ELF-1 (cell line): ENCODE data around the gene SSTR1.
A peak's percentile ranks its signal among the peaks of the same experiment; 100 is the strongest.

ENCODE experiments used
- DNase-seq: peaks from one replicate; pipeline ENCODE4 v3.0.0-alpha.2; 2016; ENCODE audit warnings: low read depth, low spot score

The SSTR1 gene

DNA sequence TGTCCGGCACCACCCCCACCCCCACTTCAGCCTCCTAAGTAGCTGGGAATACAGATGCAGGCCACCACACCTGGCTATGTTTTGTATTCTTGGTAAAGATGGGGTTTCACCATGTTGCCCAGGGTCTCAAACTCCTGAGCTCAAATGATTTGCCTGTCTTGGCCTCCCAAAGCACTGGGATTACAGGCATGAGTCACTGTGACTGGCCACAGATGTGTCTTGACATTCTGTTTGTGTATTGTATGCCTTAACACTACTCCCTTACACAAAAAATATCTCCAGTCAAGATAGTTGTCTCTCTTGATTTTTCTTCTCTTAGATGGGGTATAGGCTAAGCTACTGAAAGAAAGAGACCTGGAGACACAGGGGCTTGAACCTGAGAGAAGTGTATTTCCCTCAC, 30.6 kb downstream of the SSTR1 start:
- DNase-seq = no peak

DNA sequence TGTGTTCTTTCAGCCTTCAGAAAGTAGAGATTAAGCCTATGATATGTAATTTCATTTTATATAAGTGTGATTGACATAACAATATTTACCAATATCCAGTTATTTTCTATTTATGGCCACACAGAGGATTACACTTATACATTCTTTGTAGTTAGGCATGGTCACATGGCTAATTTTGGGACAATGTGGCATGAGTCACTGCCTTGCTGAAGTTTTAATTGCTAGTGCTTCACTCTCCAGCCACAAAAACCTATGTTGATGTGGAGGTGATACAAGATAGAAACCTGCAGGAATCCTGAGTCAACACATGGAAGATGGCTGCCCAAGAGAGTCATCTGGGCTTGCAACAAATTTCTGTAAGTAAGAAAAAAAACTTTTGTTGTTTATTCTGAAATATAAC, 31.2 kb downstream of the SSTR1 start:
- DNase-seq = no peak

DNA sequence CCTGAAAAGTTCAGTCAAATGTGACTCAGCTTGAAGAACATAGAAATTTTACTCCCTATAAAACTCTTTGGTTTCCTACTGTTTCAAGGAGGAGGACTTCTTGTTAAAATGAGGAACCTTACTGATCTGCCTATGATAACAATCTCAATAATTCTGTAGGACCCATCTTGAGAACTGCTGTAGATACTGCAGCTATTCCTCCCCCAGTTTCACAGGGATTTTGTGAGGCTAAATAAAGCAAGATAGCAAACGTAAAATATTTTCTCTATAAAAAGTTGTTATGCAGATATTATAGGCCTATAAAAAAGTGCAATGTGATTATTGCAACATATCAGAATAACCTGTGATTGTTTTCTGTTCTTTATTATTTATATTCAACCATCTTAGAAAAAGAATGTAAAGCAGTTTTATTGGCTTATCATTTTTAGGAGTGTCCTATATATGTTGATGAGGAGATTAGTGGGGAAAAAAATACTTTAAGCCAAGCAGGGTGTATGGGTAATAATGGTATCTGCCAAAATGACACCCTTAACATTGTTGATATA, 36.1 kb downstream of the SSTR1 start:
- DNase-seq = no peak

DNA sequence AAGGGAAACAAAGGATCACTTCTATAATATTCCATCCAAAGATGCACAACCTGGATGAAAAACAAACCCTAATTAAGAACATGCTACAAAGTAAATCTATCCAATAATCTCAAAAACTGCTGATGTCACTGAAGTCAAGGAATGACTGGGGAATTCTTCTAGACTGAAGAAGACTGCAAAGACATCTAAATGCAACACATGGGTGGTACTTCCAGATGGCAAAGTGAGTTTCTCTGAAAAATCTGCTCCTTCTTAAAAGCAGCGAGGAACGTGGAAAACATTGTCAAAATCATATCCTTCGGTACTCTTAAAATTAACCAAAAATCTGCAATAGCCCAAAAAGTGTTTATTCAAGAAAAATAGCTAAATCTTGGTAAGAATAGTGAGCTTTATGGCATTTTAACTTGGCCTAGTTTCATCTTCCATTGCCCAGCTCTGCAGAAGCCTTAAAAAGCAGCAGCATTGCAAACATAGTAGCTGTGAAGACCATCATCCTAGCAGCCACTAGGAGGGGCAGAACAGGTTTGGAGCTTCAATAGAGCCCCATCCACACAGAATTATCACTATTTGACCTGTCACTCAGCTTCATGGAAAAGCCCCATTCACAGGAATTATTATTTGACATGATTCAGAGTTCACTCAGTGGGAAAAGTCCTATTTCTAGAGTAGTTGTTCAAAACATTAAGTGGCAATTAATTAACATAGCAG, 40.8 kb downstream of the SSTR1 start:
- peak; percentile 3 for DNase-seq

DNA sequence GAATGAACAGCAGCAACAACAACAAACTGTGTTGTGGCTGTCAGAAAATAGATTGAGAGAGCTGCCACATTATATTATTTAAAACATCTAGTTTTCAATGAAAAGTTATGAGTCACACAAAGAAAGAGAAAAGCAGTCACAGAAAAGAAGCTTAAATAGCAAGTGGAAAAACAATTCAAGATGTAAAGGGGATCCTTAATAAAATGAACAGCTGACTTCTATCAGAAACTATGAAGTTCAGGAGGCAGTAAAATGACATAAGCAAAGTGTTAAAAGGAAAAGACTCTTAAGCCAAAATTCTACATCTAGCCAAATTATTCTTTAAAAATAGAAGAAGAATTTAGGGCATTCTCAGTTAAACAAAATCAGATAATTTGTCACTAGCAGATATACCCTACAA, 42.6 kb downstream of the SSTR1 start:
- DNase-seq = no peak

DNA sequence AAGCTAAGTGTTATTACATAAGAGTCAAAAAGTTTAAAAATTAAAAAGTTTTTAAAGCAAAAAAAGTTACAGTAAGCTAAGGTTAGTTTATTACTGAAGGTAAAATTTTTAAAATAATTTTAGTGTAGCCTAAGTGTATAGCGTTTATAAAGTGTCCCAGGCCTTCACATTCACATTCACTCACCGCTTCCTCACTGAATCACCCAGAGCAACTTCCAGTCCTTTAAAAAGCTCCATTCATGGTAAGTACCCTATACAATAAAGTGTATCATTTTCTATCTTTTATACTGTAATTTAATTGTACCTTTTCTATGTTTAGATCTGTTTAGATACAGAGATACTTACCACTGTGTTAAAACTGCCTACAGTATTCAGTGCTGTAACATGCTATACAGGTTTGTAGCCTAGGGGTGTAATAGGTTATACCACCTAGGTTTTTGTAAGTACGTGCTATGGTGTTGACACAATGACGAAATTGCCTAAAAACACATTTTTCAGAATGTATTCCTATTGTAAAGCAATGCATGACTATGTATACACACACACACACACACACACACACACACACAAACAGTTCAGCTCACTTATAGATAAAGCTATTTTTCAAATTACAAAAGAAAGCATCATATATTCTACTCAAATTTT, 44.5 kb downstream of the SSTR1 start:
- no peak for DNase-seq

DNA sequence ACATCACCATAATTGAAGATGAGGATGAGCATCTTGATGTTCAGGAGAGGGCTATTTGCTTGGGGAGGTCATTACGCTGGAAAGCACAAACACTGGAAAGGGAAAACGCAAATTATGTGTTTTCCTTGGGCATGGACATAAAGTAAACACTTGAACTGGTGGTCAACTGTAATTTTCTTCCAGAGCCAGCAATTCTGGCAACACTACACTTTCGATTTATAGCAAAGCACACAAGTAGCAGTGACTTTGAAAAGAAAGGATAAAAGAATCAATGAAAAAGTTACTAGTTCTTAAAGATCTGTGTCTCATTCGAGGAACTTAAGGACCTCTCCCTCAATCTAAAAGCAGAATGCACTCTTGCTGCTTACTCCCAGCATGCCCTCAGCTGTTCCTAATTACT, 46.0 kb downstream of the SSTR1 start:
- no peak for DNase-seq

DNA sequence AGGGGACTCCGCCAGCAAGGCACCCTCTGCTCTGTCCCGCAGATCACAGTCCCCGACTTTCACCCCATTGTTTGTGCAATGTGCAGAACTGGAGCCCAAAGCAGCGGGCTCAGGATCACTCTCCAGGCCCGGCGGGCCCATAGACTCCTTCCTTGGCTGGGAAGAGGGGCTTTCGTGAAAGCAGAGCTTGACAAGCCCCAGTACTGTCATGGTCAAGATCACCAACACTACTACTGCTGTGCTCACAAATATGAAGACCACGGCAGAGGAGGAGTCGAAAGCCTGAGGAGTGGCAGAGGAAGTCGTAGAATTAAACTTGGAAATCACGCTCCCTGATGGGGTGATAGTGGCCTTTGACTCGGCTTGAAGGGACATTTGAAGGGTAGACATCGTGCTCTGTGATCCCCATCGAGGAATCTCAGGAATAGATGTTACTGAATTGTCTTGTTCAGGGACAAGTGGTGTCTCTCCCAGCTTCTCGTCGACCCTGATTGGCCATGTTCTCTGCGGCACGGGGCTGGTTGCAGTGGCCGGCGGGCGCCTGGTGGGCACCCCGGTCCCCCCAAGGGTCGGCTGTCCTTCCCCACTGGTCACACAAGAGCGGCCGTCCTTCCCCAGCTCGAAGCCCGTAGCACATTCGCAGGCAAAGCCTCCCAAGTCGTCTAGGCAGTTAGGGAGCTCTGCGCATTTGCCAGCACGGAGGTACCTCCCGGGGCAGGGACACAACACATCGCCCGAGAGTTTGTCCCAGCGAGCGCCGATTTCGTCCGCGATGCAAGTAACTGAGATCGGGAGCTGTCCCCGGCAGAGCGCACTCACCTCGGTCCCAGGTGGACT, 47.1 kb downstream of the SSTR1 start:
- peak; percentile 1 for DNase-seq

DNA sequence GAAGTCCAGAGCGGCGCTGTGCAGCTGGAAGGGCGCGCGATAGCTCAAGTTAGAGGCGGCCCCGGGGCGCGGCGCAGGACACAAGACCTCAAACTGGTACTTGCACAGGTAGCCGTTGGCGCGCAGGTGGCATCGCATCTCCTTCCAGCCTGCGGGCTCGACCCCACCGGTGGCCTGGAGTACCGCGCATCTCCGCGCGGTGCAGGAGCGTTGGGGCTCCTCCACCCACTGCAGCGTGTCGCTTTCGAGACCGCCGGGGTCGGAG, 47.6 kb downstream of the SSTR1 start:
- DNase-seq = peak; percentile 53

DNA sequence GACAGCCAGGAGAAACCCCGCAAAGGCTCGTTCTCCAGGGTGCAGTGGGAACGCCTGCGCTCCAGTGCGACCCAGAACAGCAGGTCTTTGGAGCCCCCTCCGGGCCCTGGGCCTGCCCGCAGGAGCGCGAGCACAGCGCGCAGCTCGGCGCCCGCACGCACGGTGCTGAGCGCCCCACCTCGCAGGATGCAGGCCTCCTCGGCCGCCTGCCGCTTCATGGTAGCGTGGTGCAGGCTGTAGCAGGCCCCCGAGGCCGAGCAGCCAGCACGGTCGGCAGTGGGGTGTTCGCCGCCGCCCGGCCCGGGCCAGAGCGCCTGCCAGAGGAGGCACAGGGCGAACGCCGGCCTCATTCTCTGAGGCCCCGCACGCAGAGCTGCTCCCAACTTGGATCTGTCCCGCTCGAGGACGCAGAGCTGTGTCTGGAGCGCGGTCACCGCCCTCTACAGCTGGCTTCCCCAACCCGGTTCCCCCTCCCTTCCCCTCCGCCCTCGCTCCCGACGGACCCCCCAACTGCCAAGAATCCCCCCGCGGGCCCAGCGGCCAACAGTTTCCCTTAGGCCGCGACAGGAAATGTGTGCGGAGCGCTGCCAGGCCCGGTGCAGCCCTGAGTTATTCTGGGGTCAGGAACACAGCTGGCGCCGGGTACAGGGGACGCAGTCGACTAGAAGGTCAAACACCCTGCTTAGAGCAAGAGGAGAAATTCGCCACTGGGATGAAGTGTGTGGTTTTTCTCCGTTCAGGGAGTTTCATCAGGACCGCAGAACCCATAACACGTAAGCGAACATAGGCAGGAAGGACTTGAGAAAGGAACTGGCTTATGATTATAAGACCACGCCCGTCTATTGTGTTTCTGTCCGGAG, 48.2 kb downstream of the SSTR1 start, which contains the start of gene CLEC14A:
TSS of gene CLEC14A (minus strand) at position 421 of the 860 bp plus-strand sequence. CDS start at position 350, 71 bp downstream.
- DNase-seq = peak; percentile 54

DNA sequence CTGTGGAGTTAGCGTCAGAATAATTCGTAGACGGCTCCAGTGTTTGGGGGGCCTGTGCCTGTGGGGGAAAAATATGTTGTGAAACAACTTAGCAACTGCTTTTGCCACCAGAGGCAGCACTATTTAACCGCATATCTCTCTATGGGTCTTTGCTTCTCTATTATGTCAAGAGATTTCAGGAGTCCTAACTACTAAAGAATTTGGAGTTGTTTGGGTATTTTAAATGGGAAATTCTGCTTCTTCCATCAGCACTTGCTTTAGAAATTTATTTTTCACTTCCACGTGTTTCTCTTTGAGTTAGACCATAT, 48.8 kb downstream of the SSTR1 start:
- no peak for DNase-seq

DNA sequence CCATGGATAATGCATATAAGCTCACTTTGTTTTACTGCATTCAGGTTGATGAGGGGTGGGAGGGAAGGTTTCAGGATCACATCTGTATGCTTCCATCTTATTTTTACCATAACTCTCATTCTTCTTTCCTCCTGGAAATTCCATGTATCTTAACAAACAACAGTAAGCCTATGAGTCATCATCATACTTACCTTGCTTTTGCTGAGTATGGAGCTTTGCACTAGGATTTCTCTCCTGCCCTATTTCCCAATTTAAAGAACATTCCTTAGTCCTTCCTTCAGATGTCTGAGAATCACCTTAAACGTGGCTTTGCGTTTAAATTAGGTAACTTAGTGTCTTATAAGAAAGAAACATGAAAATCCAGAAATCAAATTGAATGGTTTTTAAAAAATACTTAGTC, 49.8 kb downstream of the SSTR1 start:
- no peak for DNase-seq

DNA sequence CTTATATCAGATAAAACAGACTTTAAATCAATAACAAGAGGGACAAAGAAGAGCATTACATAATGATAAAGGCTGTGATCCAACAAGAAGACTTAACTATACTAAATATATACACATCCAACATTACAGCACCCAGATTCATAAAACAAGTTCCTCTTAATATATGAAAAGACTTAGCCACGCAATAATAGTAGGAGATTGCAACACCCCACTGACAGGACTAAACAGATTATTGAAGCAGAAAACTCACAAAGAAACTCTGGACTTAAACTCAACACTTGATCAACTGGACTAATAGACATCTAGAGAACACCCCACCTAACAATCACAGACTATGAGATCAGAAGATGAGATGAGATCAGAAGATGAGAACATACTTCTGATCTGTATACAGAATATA, 53.9 kb downstream of the SSTR1 start:
- no peak for DNase-seq
